B cell (primary cell): ENCODE measurements around the gene EDARADD.

Source experiments
- CTCF ChIP-seq: fragments of 200-600 bp; IDR thresholded peaks from one replicate; pipeline ENCODE4 v1.8.0; 2022; ENCODE audit warnings: antibody characterized with exemption, mild to moderate bottlenecking
- EZH2 ChIP-seq: IDR thresholded peaks from 2 replicates; pipeline ENCODE4 v1.6.1; 2012; ENCODE audit warnings: borderline replicate concordance, low read depth, mild to moderate bottlenecking, moderate library complexity, low read length; ENCODE audit not compliant: insufficient read depth, poor library complexity, severe bottlenecking

- TF ChIP-seq CTCF (no peak), EZH2 (no peak)
Observed at GRCh38 chr1:236391008-236391407, 3.1 kb upstream of the EDARADD start.
